ENCODE data around the gene ADRA2A.

The ADRA2A gene

DNA sequence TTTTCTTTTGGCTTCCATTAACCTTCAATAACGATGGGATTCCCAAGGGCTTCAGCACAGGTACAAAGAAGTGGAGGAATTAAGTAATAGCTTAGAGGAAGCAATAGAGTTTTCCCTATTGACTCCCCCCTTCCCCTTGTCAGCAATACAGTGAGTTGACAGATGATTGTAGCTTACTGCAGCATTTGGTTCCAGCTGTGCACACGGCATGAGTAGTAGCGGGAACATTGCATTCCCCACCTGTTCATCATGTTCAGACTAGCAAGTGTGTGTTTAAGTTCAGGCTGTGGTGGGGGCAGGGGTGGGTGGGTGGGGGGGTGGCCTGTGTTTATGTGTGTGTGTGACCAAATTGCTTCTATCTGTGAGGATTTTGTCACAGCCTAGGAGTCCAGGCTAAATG is 4.6 kb upstream of the ADRA2A start:
- TF ChIP-seq, protein P1, sequence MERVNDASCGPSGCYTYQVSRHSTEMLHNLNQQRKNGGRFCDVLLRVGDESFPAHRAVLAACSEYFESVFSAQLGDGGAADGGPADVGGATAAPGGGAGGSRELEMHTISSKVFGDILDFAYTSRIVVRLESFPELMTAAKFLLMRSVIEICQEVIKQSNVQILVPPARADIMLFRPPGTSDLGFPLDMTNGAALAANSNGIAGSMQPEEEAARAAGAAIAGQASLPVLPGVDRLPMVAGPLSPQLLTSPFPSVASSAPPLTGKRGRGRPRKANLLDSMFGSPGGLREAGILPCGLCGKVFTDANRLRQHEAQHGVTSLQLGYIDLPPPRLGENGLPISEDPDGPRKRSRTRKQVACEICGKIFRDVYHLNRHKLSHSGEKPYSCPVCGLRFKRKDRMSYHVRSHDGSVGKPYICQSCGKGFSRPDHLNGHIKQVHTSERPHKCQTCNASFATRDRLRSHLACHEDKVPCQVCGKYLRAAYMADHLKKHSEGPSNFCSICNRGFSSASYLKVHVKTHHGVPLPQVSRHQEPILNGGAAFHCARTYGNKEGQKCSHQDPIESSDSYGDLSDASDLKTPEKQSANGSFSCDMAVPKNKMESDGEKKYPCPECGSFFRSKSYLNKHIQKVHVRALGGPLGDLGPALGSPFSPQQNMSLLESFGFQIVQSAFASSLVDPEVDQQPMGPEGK (CRISPR knock-in tag; IDR thresholded peaks at IDR 0.05; ENCODE audit: borderline replicate concordance) = no peak
- TF ChIP-seq ZNF8 (CRISPR knock-in tag; IDR thresholded peaks at IDR 0.05) (no peak), ZC3H10 (CRISPR knock-in tag; IDR thresholded peaks at IDR 0.05) (no peak), ESRRG (CRISPR knock-in tag; IDR thresholded peaks at IDR 0.05) (no peak), TCF4 (CRISPR knock-in tag; IDR thresholded peaks at IDR 0.05; ENCODE audit: borderline replicate concordance) (no peak), ZFP30 (CRISPR knock-in tag; IDR thresholded peaks at IDR 0.05) (no peak), GLIS3 (CRISPR knock-in tag; IDR thresholded peaks at IDR 0.05) (no peak), RARB (CRISPR knock-in tag; IDR thresholded peaks at IDR 0.05) (no peak), ARNTL (CRISPR knock-in tag; IDR thresholded peaks at IDR 0.05; ENCODE audit: borderline replicate concordance, low read depth) (no peak), ZNF565 (CRISPR knock-in tag; conservative IDR thresholded peaks at IDR 0.05; ENCODE audit: low read depth) (no peak), ISL1 (CRISPR knock-in tag; IDR thresholded peaks at IDR 0.05) (no peak), TOX (CRISPR knock-in tag; IDR thresholded peaks at IDR 0.05; ENCODE audit: borderline replicate concordance) (no peak), PPARA (CRISPR knock-in tag; IDR thresholded peaks at IDR 0.05; ENCODE audit: borderline replicate concordance) (no peak), BACH2 (CRISPR knock-in tag; IDR thresholded peaks at IDR 0.05; ENCODE audit: borderline replicate concordance) (no peak), ZNF70 (CRISPR knock-in tag; IDR thresholded peaks at IDR 0.05) (no peak), OSR1 (CRISPR knock-in tag; IDR thresholded peaks at IDR 0.05) (no peak)
- TF ChIP-seq, protein P2, sequence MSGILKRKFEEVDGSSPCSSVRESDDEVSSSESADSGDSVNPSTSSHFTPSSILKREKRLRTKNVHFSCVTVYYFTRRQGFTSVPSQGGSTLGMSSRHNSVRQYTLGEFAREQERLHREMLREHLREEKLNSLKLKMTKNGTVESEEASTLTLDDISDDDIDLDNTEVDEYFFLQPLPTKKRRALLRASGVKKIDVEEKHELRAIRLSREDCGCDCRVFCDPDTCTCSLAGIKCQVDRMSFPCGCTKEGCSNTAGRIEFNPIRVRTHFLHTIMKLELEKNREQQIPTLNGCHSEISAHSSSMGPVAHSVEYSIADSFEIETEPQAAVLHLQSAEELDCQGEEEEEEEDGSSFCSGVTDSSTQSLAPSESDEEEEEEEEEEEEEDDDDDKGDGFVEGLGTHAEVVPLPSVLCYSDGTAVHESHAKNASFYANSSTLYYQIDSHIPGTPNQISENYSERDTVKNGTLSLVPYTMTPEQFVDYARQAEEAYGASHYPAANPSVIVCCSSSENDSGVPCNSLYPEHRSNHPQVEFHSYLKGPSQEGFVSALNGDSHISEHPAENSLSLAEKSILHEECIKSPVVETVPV (CRISPR knock-in tag; IDR thresholded peaks at IDR 0.05) = no peak
- TF ChIP-seq, protein P3, sequence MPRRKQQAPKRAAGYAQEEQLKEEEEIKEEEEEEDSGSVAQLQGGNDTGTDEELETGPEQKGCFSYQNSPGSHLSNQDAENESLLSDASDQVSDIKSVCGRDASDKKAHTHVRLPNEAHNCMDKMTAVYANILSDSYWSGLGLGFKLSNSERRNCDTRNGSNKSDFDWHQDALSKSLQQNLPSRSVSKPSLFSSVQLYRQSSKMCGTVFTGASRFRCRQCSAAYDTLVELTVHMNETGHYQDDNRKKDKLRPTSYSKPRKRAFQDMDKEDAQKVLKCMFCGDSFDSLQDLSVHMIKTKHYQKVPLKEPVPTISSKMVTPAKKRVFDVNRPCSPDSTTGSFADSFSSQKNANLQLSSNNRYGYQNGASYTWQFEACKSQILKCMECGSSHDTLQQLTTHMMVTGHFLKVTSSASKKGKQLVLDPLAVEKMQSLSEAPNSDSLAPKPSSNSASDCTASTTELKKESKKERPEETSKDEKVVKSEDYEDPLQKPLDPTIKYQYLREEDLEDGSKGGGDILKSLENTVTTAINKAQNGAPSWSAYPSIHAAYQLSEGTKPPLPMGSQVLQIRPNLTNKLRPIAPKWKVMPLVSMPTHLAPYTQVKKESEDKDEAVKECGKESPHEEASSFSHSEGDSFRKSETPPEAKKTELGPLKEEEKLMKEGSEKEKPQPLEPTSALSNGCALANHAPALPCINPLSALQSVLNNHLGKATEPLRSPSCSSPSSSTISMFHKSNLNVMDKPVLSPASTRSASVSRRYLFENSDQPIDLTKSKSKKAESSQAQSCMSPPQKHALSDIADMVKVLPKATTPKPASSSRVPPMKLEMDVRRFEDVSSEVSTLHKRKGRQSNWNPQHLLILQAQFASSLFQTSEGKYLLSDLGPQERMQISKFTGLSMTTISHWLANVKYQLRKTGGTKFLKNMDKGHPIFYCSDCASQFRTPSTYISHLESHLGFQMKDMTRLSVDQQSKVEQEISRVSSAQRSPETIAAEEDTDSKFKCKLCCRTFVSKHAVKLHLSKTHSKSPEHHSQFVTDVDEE (CRISPR knock-in tag; IDR thresholded peaks at IDR 0.05) = no peak
- TF ChIP-seq, protein P4, sequence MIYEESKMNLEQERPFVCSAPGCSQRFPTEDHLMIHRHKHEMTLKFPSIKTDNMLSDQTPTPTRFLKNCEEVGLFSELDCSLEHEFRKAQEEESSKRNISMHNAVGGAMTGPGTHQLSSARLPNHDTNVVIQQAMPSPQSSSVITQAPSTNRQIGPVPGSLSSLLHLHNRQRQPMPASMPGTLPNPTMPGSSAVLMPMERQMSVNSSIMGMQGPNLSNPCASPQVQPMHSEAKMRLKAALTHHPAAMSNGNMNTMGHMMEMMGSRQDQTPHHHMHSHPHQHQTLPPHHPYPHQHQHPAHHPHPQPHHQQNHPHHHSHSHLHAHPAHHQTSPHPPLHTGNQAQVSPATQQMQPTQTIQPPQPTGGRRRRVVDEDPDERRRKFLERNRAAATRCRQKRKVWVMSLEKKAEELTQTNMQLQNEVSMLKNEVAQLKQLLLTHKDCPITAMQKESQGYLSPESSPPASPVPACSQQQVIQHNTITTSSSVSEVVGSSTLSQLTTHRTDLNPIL (CRISPR knock-in tag; IDR thresholded peaks at IDR 0.05; ENCODE audit: low read depth) = no peak
- no peak for ATAC-seq

DNA sequence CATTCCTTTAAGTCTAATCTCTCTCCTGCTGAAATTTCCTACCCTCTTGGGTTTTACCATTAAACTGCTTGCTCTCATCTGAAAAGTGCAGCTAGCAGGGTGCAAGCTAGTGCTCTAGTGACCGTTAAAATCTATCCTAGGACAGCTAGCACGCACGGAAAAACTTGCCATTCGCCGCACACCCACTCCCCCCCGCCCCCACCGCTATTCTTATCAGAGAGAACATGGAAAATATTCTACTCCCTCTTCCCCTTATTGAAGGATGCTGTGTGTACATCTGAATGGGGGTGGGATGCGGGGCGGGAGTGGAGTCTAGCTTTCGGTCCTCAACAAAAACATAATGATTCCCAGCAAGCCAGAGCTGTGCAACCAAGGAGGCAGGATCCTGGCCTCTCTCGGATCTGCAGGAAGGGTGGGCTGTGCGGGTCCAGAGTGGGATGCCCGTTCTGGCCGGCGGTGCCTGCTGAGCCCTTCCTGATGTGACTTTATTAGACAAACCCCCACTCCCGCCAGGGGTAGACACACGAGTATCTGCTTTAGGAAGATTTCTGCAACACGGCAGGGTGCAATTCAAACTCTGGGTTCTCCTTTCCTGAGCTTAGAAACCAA is 1.1 kb upstream of the ADRA2A start:
- ATAC-seq = peak; percentile 15; the same call in 2 of the 3 replicates
- TF ChIP-seq BACH2 (CRISPR knock-in tag; IDR thresholded peaks at IDR 0.05; ENCODE audit: borderline replicate concordance) = no peak
- TF ChIP-seq ZC3H10 (CRISPR knock-in tag; IDR thresholded peaks at IDR 0.05) = no peak
- TF ChIP-seq, protein P3 (CRISPR knock-in tag; IDR thresholded peaks at IDR 0.05) = no peak
- TF ChIP-seq, protein P4 (CRISPR knock-in tag; IDR thresholded peaks at IDR 0.05; ENCODE audit: low read depth) = no peak
- TF ChIP-seq OSR1 (CRISPR knock-in tag; IDR thresholded peaks at IDR 0.05) = no peak
- no peak for TF ChIP-seq ARNTL (CRISPR knock-in tag; IDR thresholded peaks at IDR 0.05; ENCODE audit: borderline replicate concordance, low read depth)
- no peak for TF ChIP-seq ZFP3 (CRISPR knock-in tag; IDR thresholded peaks at IDR 0.05)
- TF ChIP-seq TCF4 (CRISPR knock-in tag; IDR thresholded peaks at IDR 0.05; ENCODE audit: borderline replicate concordance) = no peak
- no peak for TF ChIP-seq ZFP30 (CRISPR knock-in tag; IDR thresholded peaks at IDR 0.05)
- no peak for TF ChIP-seq PPARA (CRISPR knock-in tag; IDR thresholded peaks at IDR 0.05; ENCODE audit: borderline replicate concordance)
- TF ChIP-seq ZNF8 (CRISPR knock-in tag; IDR thresholded peaks at IDR 0.05) = no peak
- TF ChIP-seq RARB (CRISPR knock-in tag; IDR thresholded peaks at IDR 0.05) = no peak
- TF ChIP-seq ISL1 (CRISPR knock-in tag; IDR thresholded peaks at IDR 0.05) = no peak
- TF ChIP-seq ZNF70 (CRISPR knock-in tag; IDR thresholded peaks at IDR 0.05) = no peak
- TF ChIP-seq, protein P5, sequence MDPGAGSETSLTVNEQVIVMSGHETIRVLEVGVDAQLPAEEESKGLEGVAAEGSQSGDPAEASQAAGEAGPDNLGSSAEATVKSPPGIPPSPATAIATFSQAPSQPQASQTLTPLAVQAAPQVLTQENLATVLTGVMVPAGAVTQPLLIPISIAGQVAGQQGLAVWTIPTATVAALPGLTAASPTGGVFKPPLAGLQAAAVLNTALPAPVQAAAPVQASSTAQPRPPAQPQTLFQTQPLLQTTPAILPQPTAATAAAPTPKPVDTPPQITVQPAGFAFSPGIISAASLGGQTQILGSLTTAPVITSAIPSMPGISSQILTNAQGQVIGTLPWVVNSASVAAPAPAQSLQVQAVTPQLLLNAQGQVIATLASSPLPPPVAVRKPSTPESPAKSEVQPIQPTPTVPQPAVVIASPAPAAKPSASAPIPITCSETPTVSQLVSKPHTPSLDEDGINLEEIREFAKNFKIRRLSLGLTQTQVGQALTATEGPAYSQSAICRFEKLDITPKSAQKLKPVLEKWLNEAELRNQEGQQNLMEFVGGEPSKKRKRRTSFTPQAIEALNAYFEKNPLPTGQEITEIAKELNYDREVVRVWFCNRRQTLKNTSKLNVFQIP (CRISPR knock-in tag; IDR thresholded peaks at IDR 0.05; ENCODE audit: borderline replicate concordance, low read depth) = no peak
- no peak for TF ChIP-seq SNAI2 (CRISPR knock-in tag; IDR thresholded peaks at IDR 0.05)
- no peak for TF ChIP-seq GLIS3 (CRISPR knock-in tag; IDR thresholded peaks at IDR 0.05)
- TF ChIP-seq, protein P2 (CRISPR knock-in tag; IDR thresholded peaks at IDR 0.05) = no peak
